HG03571 (cell line): ENCODE measurements around the gene NLE1.
"Not testable (repeated sequence)": the region's sequence is repeated elsewhere in the genome, so short reads cannot be mapped to it uniquely, and the experiment has no call there.

ENCODE experiments used
- ATAC-seq: cut with Tn5 transposase; IDR thresholded peaks from one replicate; pipeline ENCODE4 v1.9.1; 2021; ENCODE audit not compliant: unreplicated experiment

The NLE1 gene

DNA sequence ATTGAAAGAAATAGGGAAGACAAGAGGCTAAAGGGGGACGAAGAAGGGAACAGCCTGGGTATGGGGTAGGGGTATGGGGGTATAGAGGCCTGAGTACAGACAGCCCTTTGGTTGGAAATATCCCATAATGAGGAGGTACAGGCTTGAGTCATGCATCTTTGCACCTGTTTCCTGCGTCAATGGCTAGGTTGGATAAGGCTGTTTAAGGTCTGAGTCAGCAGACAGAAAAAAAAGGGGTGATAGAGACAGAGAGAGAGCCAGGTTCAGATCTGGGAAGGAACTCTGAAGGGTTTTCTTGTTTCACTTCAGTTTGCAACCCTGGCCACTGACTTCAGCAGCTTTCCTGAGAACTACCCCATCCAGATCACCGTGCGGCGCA is 12.1 kb downstream of the NLE1 start:
- no peak for ATAC-seq

DNA sequence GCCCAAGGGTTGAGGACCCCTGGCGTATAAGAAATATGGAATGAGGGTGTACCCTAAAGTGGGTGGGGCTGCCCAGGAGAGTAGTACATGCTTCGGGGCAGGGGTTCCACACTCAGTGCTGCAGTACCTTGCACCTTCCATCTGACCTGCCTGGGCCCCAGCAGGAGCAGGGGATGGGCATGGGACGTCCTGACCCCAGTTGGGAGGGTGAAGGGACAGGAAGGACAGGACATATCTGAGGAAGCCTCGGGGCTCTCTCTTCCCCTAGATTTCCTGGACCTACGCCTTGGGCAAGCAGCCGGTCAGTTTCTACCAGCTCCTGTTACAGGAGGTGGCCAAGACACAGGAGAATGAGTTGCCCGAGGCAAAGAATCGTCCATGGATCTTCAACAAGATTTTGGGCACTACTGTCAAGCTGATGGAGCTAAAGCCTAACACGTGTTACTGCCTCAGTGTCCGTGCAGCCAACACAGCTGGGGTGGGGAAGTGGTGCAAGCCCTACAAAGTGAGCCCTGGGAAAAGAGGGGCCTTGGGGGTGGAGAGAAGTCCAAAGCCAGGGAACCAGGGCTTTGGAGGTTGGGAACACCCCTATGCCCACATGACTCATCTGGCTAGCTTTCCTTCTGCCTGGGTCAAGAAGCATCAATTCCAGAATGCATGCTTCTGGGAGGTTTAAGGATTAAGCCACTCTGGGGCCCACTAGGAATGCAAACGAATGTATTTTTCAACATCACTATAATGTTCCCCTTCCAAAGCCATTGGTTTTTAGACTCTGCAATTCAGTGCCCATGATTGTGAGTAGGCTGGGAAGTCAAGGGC is 12.7 kb downstream of the NLE1 start:
- ATAC-seq, result no peak

DNA sequence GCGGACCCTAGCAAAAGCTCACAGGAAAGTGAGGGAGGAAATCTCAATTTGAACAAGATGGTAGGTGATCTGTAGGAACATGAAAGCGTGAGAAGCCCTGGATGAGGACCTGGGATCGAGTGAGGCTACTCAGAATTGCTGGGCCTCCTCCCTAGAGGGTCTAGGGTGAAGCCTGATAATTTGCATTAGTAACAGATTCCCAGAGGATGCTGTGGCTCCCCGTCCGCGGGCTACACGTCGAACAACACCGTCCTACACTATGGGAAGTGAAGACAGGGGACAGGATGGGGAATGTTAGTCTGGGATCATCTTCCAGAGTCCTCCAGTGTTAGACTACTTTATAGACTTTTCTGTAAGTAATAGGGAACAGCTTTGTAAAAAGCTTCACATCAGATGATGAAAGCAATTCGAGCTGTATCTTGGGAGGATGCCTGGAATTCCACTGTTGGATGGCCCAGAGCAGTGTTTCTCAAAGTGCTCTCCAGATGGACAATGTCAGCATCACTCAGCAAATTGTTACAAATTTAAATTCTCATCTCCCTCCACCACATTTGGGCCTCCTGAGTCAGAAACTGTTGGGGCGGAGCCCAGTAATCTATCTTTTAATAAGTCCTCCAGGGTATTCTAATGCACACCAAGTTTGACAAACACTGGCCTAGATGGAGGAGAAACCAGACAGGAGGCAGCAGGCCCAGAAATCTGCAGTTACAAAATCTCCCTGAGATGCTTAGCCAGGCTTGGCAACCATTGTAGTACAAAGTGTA is 14.2 kb downstream of the NLE1 start:
- no peak for ATAC-seq

DNA sequence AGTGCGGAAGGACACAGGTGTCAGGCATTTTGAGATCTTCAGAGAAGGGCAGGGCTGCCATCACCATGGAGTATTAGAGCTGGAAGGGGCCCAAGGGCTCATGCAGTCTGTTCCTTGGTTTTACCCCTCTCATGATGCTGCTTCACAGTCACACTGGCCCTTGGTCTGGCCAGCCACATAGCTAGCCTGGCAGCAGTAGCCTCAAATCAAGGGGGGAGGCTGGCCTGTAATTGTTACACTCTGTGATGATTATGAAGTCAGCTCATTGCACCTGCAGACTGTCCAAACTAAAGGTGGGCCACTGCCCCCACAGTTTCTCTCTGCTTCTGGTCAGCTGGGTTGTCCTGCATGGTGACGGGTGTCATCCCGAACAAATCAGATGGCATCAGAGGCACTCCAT is 20.8 kb downstream of the NLE1 start, which contains the start of gene FNDC8:
Gene FNDC8 (plus strand): TSS at position 301 of the 400 bp plus-strand sequence. CDS start 79 bp downstream, at position 380.
- ATAC-seq, result no peak

DNA sequence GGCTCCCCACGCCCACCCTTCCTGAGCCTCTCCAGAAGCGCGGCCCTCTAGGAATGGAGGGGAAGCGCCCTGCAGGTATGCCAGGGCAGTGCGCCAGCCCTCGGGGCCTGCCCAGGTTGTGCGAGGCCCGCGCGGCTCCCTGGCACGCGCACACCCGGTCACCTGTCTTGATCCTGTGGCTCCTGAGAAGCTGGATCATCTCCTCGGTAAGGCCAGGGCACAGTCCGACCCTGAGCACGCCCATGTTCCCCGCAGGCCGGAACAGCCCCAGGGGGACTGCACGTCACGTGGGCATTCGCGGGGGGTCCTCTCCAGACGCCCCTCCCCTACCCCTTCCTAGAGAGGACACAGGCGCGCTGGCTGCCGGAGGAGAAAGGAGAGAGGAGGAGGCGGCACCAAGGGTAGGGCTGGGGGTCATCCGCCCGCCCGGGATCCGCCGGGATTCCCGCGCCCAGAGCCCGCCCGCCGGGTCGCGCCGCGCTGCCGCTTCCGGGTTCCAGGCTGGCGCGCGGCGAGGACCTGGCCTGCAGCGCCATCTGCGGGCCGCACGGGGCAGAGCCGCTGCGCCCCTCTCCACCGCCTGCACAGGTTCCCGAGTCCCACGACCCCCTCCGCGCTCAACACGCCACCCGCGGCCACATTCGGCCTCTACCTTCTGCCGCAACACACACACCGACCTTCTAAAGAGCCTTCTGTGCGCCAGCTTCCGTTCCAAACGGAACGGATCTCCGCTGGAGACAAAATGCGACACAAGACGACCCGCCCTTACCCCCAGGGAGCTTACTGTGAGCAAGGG is 22.5 kb downstream of the NLE1 start, which contains the start of gene RAD51D:
Gene RAD51D (minus strand): TSS at position 491 of the 796 bp plus-strand sequence. CDS start 247 bp downstream, at position 244.
- peak; percentile 82 for ATAC-seq

DNA sequence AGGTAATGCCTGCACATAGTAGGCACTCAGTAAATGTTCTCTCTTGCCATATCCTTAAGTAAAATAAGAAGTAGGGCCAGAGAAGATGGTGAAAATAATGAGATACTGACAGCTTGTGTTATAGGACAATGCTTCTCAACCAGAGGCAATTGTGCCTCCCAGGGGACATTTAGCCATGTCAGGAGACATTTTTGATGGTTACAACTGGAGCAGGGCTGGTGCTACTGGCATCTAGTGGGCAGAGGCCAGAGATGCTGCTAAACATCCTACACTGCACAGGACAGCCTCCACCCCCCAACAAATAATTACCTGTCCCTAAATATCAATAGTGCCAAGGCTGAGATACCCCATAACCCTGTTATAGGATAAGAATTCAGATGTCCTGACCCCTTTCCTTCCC is 24.1 kb downstream of the NLE1 start:
- ATAC-seq, result no peak

DNA sequence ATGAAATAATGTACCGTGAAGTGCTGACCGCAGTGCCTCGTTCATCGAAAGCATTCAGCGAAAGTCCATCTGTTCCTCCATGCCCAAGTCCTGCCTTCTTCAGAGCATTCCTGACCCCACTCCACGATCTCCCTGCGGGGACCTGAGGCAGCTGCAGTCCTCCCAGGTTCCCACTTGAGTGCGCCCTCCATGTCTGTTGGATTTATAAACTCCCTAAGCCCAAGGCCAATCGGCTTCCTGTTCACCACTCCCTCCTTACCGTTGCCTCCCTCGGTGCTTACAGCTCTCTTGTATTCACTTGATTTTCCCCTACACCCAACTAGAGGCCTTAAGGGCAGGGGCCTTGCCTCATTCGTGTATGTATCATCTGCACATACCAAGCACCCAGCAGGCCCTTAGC is 25.3 kb downstream of the NLE1 start:
- ATAC-seq, result no peak

DNA sequence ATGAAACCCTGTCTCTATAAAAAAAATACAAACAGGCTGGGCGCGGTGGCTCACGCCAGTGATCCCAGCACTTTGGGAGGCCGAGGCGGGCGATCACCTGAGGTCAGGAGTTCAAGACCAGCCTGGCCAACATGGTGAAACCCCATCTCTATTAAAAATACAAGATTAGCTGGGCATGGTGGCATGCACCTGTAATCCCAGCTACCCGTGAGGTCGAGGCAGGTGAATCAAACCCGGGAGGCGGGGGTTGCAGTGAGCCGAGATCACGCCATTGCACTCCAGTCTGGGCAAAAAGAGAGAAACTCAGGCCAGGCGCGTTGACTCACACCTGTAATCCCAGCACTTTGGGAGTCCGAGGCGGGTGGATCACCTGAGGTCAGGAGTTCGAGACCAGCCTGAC is 31.3 kb downstream of the NLE1 start:
- ATAC-seq, result not testable (repeated sequence)

DNA sequence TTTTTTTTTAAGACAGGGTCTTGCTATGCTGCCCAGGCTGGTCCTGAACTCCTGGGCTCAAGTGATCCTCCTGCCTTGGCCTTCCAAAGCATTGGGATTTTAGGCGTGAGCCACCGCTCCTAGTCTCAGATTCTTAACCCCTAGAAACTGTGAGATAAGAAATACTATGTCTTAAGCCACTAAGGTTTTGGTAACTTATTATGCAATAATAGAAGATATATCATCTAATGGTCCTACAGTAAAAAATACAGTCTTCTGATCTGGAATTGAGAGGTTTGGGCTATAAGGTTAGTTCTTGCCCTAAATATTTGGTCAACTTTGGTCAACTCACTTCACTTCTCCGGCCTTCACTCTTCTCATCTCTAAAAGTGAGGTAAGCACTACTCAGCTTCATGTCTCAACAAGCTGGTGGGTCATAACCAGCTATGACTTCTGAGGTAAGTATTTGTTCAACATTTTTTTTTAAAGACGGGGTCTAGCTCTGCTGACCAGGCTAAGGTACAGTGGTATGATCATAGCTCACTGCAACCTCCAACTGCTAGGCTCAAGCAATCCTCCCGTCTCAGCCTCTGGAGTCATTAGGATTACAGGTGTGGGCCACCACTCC is 37.2 kb downstream of the NLE1 start:
- ATAC-seq, result no peak

DNA sequence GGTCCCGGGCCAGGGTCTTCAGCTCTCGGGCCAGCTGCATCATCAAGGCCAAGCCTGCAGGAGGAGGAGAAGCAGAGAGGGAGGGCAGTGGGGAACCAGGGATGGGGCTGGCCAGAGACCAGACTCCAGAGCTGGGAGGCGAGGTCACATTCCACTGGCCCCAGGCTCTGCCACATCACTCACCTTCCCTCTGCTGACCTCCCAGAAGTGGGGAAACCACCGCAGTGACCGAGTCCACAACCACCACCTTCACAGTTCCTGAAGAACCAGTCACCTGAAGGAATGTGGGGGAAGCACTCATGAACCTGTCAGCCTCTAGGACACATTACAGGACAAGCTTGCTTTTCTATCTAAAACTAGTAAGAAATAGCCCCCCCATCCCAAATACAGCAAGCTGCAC is 38.8 kb downstream of the NLE1 start:
- ATAC-seq, result no peak

DNA sequence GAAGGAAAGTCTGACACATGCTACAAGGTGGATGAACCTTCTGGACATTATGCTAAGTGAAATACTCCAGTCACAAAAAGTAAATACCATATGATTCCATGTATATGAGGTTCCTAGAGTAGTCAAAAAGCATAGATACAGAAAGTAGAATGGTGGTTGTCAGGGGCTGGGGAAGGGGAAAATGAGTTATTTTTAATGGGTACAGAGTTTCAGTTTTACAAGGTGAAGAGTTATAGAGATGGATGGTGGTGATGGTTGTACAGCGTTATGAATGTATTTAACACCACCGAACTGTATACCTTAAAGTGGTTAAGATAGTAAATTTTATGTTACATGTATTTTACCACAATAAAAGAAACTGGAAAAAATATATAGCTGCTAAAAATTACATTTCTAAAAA is 40.4 kb downstream of the NLE1 start:
- ATAC-seq, result no peak

DNA sequence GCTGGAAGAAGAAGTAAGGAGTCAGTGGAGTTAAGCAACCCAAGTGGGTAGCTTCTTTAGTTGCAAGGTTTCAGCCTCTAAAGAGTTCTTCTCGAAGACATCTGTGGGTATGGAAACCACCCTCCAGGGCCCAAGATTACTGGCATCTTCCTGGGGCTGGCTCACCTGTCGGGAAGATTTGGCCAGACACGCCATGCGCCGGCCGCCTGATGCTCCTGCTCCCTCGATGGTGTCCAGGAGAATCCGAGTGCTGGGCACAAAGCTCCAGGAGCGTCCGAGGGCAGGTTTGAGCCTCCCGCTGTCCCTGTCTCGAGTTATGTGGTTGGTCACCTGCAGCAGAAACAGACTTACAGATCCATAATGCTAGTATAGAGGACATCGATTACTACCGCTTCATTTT is 41.1 kb downstream of the NLE1 start:
- ATAC-seq, result no peak

DNA sequence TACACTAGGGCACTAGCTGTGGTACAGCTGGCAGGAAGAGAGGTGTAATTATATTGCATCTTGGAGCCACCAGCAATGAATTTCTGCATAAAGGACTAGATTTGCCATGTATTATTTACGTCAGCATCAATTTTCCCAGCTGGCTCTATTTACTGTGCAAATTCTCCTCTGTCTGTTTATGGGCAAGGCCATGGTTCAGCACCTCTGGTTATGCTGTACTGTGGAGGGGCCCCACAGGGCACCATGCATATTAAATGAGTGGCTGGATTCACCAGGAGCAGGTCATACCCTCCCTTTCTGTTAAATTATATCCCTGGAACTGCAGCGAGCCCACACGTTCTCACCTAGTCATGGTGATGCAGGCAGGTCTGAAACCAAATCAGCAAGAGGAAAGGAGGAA is 42.2 kb downstream of the NLE1 start:
- no peak for ATAC-seq

DNA sequence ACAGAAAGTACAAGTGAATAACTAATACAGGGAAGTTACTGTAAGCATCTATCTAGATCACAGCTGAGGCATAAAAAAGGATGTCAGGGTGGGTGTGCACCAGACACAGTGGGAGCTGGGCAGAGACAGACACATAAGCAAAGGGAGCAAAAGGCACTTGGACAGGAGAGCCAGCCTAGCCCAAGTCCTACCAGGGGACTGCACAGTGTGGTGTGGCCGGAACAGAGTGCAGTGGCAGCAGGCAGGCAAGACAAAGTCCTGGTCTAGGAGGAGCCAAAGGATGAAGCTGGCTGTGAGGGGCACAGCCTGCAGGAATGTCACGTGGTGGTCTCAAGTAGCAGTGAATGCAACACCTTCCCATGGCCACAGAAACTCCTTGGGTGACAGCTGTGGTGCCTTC is 44.3 kb downstream of the NLE1 start:
- no peak for ATAC-seq

DNA sequence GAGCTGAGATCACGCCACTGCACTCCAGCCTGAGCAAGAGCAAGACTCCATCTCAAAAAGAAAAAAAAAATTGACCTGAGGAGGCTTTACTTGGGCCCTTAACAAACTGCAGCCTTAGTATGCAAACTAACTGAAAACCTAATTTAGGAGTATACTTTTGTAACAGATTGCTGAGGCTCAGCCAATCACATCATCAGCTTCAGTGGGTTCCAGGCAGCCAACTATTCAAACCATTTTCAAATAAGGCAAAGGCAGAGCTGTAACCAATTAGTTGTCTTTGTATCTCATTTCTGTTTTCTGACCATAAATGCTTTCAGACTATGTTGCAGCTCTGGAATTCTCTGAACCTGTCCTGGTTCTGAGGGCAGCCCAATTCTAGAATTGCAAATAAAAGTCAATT is 46.4 kb downstream of the NLE1 start:
- no peak for ATAC-seq

DNA sequence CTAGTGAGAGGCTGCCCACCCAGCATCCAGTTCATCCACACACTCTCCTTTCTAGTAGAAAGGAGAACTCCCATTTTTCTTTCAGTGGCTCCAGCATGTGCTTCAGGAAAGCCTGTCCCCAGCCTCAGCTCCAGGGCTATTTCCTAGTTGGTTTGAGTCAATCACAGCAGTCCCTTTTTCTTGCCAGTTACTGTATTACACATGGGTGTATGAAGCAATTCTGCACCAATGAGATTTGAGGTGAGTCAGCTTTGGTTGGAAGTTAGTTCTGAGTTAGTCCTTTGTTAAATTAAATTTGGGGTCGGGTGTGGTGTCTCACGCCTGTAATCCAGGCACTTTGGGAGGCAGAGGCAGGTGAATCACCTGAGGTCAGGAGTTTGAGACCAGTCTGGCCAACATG is 47.2 kb downstream of the NLE1 start:
- ATAC-seq, result no peak

DNA sequence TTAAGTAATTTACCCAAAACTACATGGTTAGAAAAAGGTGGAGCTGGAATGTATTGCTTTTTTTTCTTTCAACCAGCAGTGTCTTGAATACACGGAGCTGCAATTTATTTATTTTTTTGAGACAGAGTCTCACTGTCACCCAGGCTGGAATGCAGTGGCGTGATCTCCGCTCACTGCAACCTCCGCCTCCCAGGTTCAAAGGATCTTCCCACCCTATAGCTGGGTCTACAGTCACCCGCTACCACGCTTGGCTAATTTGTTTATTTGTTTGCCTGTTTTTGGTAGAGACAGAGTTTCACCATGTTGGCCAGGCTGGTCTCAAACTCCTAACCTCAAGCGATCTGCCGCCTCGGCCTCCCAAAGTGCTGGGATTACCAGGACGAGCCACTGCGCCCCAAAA is 51.4 kb downstream of the NLE1 start:
- not testable (repeated sequence) for ATAC-seq

DNA sequence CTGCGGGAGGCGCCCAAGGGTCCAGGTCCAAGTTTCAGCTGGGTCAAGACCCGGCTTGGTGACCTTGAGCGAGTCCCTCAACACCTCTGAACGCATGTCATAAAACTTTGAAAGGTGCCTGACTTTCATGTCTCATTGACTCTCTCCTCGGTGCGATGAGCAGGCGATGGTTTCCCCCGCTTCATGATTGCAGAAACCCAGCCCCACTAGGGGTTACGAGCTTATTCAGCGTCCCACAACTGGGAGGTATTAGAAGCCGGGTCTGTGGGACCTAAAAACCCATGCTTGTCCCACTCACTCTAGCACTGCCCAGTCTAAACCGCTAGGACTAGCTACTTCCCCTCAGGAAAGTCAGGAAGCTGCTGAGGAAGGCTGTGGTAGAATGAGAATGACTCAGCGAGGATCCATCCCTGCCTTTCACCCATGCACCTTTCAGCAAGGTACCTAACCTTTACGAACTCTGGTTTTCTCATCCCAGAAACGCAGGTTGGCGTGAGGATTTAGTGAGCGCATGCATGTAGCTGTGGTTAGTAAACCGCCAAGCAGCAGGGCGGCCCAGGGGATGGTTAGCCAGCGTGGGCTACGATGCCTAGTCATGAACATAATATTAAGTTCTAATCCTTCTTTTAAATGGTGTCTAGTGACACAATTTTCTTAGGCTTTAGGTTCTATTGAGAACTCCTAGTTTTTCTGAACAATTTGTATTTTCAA is 52.4 kb downstream of the NLE1 start:
- peak; percentile 20 for ATAC-seq

DNA sequence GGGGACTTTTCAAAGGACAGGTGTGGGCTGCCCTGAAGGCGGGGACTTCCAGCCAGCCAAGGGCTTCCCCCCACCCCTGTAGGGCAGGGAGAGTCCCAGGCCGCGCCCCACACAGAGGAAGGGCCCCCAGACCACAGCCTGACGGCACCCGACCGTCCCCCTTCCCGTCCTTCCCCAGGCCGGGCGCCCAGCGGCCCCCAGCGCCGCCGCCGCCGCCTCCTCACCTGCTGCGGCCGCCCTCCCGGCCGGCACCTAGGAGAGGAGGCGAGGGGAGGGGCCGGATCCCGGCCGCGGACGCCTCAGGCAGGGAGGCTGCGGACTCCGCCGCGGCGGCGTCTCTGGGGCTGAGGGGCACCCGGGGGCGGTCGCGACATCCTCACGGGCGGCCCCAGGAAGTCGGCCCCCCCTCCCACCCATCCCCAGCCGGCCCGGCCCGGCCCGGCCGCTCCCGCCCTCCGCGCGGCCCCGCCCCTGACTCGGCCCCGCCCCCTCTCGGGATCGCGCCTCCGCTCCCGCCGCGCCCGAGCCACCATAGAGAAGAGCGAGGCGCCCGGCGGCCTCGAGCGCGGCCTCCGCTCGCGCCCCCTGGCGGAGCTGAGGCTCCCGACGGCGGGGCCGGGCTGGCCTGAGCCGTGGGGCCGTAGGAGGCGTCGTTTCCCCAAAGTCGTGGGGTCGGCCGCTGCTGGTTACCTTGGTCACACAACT is 53.1 kb downstream of the NLE1 start:
- ATAC-seq, result peak; percentile 73
